Omental fat pad (tissue), 4 donors: Measurements from ENCODE around the gene STAT2. TPM values are rescaled to one million over a fixed set of nuclear protein-coding genes. Genes with fewer than 3 reads are reported as not detected.

Experiments
- ATAC-seq: fragments of 150-250 bp; one replicate; pipeline ENCODE4 v1.9.1; 2016; ENCODE audit warnings: mild to moderate bottlenecking, moderate library complexity; ENCODE audit not compliant: low FRiP score
- DNase-seq: peaks from one replicate; pipeline ENCODE4 v3.0.0-alpha.2; 2019; ENCODE audit warnings: low spot score
- total RNA-seq, 4 donors: library from RNA; depleted of rRNA; stranded (reverse); fragments of >200 nt; gene quantifications; one replicate each; pipeline ENCODE4 v1.1.0, GENCODE V29; 2016
- TF ChIP-seq, protein P1 (sequence below), 3 donors: fragments of 450-650 bp; IDR thresholded peaks; one replicate each; pipeline ENCODE4 v1.5.1; 2016 to 2017; ENCODE audit warnings: antibody characterized with exemption in 3 of 3, mild to moderate bottlenecking in 3 of 3, moderate library complexity in 2 of 3

Gene STAT2
- total RNA-seq, 4 donors from 2014 or later: 137 to 256 (median 177) TPM

DNA sequence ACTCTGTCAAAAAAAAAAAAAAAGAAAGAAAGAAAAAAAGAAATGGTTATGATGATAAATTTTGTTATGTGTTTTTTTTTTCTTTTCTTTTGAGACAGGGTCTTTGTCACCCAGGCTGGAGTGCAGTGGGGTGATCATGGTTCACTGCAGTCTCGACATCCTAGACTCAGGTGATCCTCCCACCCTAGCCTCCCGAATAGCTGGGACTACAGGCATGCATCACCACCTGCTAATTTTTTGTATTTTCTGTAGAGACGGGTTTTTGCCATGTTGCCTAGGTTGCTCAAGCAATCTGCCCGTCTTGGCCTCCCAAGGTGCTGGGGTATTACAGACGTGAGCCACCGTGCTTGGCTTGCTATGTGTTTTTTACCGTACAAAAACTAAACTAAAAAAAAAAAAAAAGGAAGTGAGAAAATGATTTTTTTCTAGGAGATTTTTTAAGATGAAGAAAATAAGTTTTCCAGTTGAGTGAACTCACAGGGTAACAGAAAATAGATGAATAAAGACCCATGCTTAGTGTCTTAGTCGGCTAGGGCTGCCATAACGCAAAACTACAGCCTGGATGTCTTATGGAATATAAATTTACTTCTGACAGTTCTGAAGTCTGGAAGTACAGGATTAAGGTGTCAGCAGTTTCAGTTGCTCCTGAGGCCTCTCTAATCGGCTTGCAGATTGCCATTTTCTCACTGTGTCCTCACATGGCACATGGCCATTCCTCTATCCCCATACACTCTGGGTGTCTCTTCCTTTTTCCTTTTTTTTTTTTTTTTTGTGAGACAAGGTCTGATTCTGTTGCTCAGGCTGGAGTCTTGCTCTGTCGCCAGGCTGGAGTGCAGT is 15.9 kb upstream of the STAT2 start:
- no peak for DNase-seq
- TF ChIP-seq, protein P1, sequence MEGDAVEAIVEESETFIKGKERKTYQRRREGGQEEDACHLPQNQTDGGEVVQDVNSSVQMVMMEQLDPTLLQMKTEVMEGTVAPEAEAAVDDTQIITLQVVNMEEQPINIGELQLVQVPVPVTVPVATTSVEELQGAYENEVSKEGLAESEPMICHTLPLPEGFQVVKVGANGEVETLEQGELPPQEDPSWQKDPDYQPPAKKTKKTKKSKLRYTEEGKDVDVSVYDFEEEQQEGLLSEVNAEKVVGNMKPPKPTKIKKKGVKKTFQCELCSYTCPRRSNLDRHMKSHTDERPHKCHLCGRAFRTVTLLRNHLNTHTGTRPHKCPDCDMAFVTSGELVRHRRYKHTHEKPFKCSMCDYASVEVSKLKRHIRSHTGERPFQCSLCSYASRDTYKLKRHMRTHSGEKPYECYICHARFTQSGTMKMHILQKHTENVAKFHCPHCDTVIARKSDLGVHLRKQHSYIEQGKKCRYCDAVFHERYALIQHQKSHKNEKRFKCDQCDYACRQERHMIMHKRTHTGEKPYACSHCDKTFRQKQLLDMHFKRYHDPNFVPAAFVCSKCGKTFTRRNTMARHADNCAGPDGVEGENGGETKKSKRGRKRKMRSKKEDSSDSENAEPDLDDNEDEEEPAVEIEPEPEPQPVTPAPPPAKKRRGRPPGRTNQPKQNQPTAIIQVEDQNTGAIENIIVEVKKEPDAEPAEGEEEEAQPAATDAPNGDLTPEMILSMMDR (IDR thresholded peaks at IDR 0.05): no peak
- ATAC-seq: no peak

DNA sequence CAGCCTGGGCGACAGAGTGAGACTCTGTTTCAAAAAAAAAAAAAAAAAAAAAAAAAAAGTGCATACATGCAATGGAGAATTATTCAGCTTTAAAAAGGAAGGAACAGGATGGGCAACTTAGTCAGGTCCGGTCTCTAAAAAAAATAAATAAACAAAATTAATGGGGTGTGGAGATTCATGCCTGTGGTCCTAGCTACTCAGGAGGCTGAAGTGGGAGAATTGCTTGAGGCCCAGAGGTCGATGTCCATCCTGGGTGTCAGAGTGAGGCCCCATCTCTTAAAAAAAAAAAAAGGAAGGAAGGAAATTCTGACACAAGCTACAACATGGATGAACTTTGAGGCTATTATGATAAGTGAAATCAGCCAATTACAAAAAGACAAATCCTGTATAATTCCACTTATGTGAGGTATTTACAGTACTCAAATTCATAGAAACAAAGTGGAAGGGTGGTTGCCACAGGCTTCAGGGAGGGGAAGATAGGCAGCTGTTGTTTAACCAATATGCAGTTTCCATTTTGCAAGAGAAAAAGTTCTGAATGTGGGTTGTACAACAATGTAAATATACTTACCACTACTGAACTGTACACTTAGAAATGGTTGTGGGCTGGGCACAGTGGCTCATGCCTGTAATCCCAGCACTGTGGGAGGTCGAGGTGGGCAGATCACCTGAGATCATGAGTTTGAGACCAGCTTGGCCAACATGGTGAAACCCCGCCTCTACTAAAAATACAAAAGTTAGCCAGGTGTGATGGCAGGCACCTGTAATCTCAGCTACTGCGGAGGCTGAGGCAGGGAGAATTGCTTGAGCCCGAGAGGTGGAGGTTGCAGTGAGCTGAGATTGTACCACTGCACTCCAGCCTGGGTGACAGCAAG is 15.1 kb upstream of the STAT2 start:
- TF ChIP-seq, protein P1 (IDR thresholded peaks at IDR 0.05): no peak
- ATAC-seq (no peak), DNase-seq (no peak)

- TF ChIP-seq, protein P1 (IDR thresholded peaks at IDR 0.05): no peak
- DNase-seq: no peak
- ATAC-seq: no peak
Measured at GRCh38 chr12:56373515-56373914, 13.6 kb upstream of the STAT2 start.

GRCh38 chr12:56366948-56367347 is 7.0 kb upstream of the STAT2 start:
- TF ChIP-seq, protein P1 (IDR thresholded peaks at IDR 0.05): no peak
- DNase-seq (no peak), ATAC-seq (no peak)

DNA sequence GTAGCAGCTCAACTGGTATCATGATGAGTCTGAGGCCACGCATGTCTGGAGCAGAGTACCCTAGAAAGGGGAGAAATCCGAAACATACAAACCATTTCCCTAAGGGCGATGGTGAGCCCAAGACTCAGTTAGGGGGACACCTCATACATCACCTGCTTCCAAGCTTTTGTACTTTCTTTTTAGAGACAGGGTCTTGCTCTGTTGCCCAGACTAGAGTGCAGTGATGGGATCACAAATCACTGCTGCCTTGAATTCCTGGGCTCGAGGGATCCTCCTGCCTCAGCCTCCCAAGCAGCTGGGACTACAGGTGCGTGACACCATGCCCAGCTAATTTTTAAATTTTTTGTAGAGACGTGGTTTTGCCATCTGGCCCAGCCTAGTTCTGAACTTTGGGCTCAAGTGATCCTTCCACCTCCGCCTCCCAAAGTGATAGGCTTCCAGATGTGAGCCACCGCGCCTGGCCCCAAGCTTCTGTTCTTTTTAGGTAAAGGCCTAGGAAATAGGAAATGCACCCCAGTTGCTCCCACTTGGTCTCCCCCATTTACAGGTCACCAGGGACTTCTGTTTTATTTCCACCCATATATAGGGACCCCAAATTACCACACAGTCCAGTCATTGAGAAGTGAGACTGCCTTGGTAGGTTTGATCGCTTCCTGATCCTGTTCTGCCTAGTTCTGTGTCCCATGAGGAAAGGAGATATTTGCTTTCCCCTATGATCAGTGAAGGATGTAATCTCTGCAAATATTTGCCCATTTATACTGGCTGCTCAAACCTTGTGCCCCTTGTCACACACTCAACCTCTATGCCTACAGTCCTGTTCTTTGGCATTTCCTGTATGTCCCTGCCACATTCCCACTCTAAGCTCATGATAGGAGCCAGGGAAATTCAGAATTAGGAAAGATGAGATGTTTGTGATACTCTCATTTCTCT is 2.5 kb upstream of the STAT2 start, which contains the start of gene APOF:
APOF (minus strand) TSS at position 728 of the 930 bp plus-strand sequence; CDS start at position 616, 112 bp downstream.
- TF ChIP-seq, protein P1 (IDR thresholded peaks at IDR 0.05): no peak
- DNase-seq (no peak), ATAC-seq (no peak)

DNA sequence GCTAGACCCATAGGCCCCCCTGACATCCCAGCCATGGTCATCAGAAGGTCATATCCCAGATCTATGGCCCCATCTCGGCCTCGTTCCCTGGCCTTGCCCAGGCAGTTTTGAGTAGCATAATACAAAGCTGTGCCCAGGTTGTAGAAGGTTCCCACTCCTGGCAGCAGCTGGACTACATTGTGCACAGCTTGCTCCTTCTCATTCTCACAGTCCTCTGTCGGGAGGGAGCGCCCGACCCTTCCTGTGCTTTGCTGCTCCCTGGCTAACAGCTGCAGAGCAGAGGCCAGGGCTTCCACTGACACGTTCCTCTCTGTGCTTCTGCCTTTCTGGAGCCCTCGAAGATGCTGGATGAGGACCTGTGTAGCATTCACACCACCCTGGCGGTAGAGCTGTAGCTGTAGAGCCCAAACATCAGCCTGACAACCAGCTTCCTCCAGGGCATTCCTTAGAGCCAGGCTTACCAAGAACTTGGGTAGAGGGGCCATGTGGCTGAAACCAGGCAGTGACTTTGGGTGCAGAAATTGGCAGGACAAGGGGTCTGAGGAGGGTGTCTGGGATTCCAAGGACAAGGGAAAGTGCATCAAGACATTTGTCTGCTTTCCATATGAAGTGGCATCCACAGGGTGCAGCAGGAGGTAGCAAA is 1.7 kb upstream of the STAT2 start:
- TF ChIP-seq, protein P1 (IDR thresholded peaks at IDR 0.05): no peak
- no peak for ATAC-seq
- no peak for DNase-seq
